ENCODE results near the gene ELOB. TPM values are rescaled to one million over a fixed set of nuclear protein-coding genes. Genes with fewer than 3 reads are reported as not detected.

Gene ELOB
- total RNA-seq, 5 donors from 2014 or later (not counting 1 experiment from before 2014, with no cell fraction given), result 71.8 to 153 (median 131) TPM

GRCh38 chr16:2817340-2818271 lies 40.5 kb upstream of the ELOB start:
- Histone ChIP-seq H3K36me3 (ENCODE audit: control insufficient read depth in 2 of 2, extremely low read depth in 1 of 2, insufficient read depth in 1 of 2, low read length in 1 of 2) (no peaks in the 10 kb centered on the region), H3K4me1 (ENCODE audit: control insufficient read depth in 1 of 2, extremely low read depth in 1 of 2, insufficient read depth in 2 of 2, low read length in 2 of 2) (peaks cover 0 to 5% of the 10 kb centered on the region in 2 experiments), H3K9me3 (no peaks in the 10 kb centered on the region), H3K4me3 (ENCODE audit: control insufficient read depth in 1 of 2, extremely low read depth in 1 of 2, low read length in 1 of 2) (no peak overlapping the region), H3K27ac (ENCODE audit: low read length) (no peak overlapping the region), H3K27me3 (replicated peaks in 1 of 2; ENCODE audit: control insufficient read depth in 2 of 2, extremely low read depth in 1 of 2, insufficient read depth in 2 of 2, low read length in 1 of 2) (peaks cover 0 to 39% of the 10 kb centered on the region in 2 experiments)
- POLR2A ChIA-PET, result no interaction called here
- DNase-seq (no peak), ATAC-seq (replicated peaks in 1 of 4) (peak in 2 of 4 experiments; percentile 8 to 34)
- no peaks in the 10 kb centered on the region for H3K4me1 Mint-ChIP-seq
- H3K36me3 Mint-ChIP-seq, result no peaks in the 10 kb centered on the region
- peak overlapping the region in 1 of 3 donors; percentile 31 for H3K4me3 Mint-ChIP-seq
- CTCF ChIA-PET, result interaction anchor here in 1 of 2 donors (0.6 kb wide), 1 partner anchor 41 kb away, joined by 4 read pairs; the partner anchor contains the start of gene PRSS22
- WGBS (ENCODE audit: insufficient coverage), result 92% methylated on average over 39 of the region's 68 CpGs
- H3K27ac Mint-ChIP-seq, result no peak overlapping the region
- H3K27me3 Mint-ChIP-seq, result peaks cover 0 to 16% of the 10 kb centered on the region in 2 donors
- no peaks in the 10 kb centered on the region for H3K9me3 Mint-ChIP-seq

- H3K27ac ChIP-seq (ENCODE audit: low read length), result no peak within 1 kb of the TSS
- Mint-ChIP-seq H3K9me3 (no peaks in the 10 kb centered on the region), H3K4me1 (no peaks in the 10 kb centered on the region), H3K27ac (peak within 1 kb of the TSS in 1 of 2 donors; percentile 22), H3K4me3 (peak within 1 kb of the TSS in 1 of 3 donors; percentile 31), H3K36me3 (no peaks in the 10 kb centered on the region), H3K27me3 (peaks cover 0 to 20% of the 10 kb centered on the region in 2 donors)
- ChIA-PET CTCF (interaction anchor here in 1 of 2 donors (0.6 kb wide), 1 partner anchor 41 kb away, joined by 4 read pairs; the partner anchor contains the start of gene PRSS22), POLR2A (no interaction called here)
- peaks cover 0 to 5% of the 10 kb centered on the region in 2 experiments for H3K4me1 ChIP-seq (ENCODE audit: control insufficient read depth in 1 of 2, extremely low read depth in 1 of 2, insufficient read depth in 2 of 2, low read length in 2 of 2)
- DNase-seq (peak in 14 of 35 experiments; percentile 13 to 46 (median 30)), ATAC-seq (replicated peaks in 1 of 4) (peak; percentile 45 to 79 (median 56))
- WGBS (ENCODE audit: insufficient coverage), result 77% methylated on average over 17 of the region's 28 CpGs
- H3K36me3 ChIP-seq (ENCODE audit: control insufficient read depth in 2 of 2, extremely low read depth in 1 of 2, insufficient read depth in 1 of 2, low read length in 1 of 2), result no peaks in the 10 kb centered on the region
- H3K4me3 ChIP-seq (ENCODE audit: control insufficient read depth in 1 of 2, extremely low read depth in 1 of 2, low read length in 1 of 2), result no peak within 1 kb of the TSS
- H3K27me3 ChIP-seq (replicated peaks in 1 of 2; ENCODE audit: control insufficient read depth in 2 of 2, extremely low read depth in 1 of 2, insufficient read depth in 2 of 2, low read length in 1 of 2), result peaks cover 0 to 46% of the 10 kb centered on the region in 2 experiments
- H3K9me3 ChIP-seq, result no peaks in the 10 kb centered on the region
Measured at GRCh38 chr16:2816751-2817339, 39.8 kb upstream of the ELOB start, which contains the start of gene PRSS21. TSS of gene PRSS21 (plus strand) at chr16:2817237. CDS start at chr16:2817269, 32 bp downstream.

- peaks cover 5 to 29% of the 10 kb centered on the region in 2 donors for H3K27me3 Mint-ChIP-seq
- Histone ChIP-seq H3K27me3 (replicated peaks in 1 of 2; ENCODE audit: control insufficient read depth in 2 of 2, extremely low read depth in 1 of 2, insufficient read depth in 2 of 2, low read length in 1 of 2) (peaks cover 0 to 52% of the 10 kb centered on the region in 2 experiments), H3K4me1 (ENCODE audit: control insufficient read depth in 1 of 2, extremely low read depth in 1 of 2, insufficient read depth in 2 of 2, low read length in 2 of 2) (peaks cover 0 to 5% of the 10 kb centered on the region in 2 experiments), H3K4me3 (ENCODE audit: control insufficient read depth in 1 of 2, extremely low read depth in 1 of 2, low read length in 1 of 2) (no peak overlapping the region), H3K9me3 (no peaks in the 10 kb centered on the region), H3K27ac (ENCODE audit: low read length) (no peak overlapping the region), H3K36me3 (ENCODE audit: control insufficient read depth in 2 of 2, extremely low read depth in 1 of 2, insufficient read depth in 1 of 2, low read length in 1 of 2) (no peaks in the 10 kb centered on the region)
- DNase-seq (no peak), ATAC-seq (replicated peaks in 1 of 4) (no peak)
- POLR2A ChIA-PET, result no interaction called here
- H3K4me1 Mint-ChIP-seq, result no peaks in the 10 kb centered on the region
- no peaks in the 10 kb centered on the region for H3K9me3 Mint-ChIP-seq
- WGBS (ENCODE audit: insufficient coverage), result 79% methylated on average over 10 of the region's 10 CpGs
- CTCF ChIA-PET, result interaction anchor here in 1 of 2 donors (0.6 kb wide), 1 partner anchor 104 kb away, joined by 5 read pairs; no protein-coding TSS in a partner anchor
- H3K27ac Mint-ChIP-seq, result no peak overlapping the region
- no peak overlapping the region for H3K4me3 Mint-ChIP-seq
- H3K36me3 Mint-ChIP-seq, result no peaks in the 10 kb centered on the region
Measured at GRCh38 chr16:2815299-2815771, 38.3 kb upstream of the ELOB start.

GRCh38 chr16:2814551-2815298 lies 37.6 kb upstream of the ELOB start:
- no peak for ATAC-seq (replicated peaks in 1 of 4)
- no peaks in the 10 kb centered on the region for H3K36me3 Mint-ChIP-seq
- WGBS (ENCODE audit: insufficient coverage), result 89% methylated on average over 14 of the region's 20 CpGs
- H3K27ac Mint-ChIP-seq, result no peak overlapping the region
- ChIA-PET CTCF (no interaction called here), POLR2A (no interaction called here)
- Histone ChIP-seq H3K9me3 (no peaks in the 10 kb centered on the region), H3K4me3 (ENCODE audit: control insufficient read depth in 1 of 2, extremely low read depth in 1 of 2, low read length in 1 of 2) (no peak overlapping the region), H3K27ac (ENCODE audit: low read length) (no peak overlapping the region), H3K27me3 (replicated peaks in 1 of 2; ENCODE audit: control insufficient read depth in 2 of 2, extremely low read depth in 1 of 2, insufficient read depth in 2 of 2, low read length in 1 of 2) (peaks cover 0 to 50% of the 10 kb centered on the region in 2 experiments), H3K4me1 (ENCODE audit: control insufficient read depth in 1 of 2, extremely low read depth in 1 of 2, insufficient read depth in 2 of 2, low read length in 2 of 2) (peaks cover 0 to 5% of the 10 kb centered on the region in 2 experiments), H3K36me3 (ENCODE audit: control insufficient read depth in 2 of 2, extremely low read depth in 1 of 2, insufficient read depth in 1 of 2, low read length in 1 of 2) (no peaks in the 10 kb centered on the region)
- H3K4me3 Mint-ChIP-seq, result no peak overlapping the region
- H3K4me1 Mint-ChIP-seq, result no peaks in the 10 kb centered on the region
- no peaks in the 10 kb centered on the region for H3K9me3 Mint-ChIP-seq
- DNase-seq, result no peak
- peaks cover 8 to 32% of the 10 kb centered on the region in 2 donors for H3K27me3 Mint-ChIP-seq

GRCh38 chr16:2813771-2814221 lies 36.7 kb upstream of the ELOB start:
- ATAC-seq (replicated peaks in 1 of 4), result no peak
- no peak overlapping the region for H3K27ac ChIP-seq (ENCODE audit: low read length)
- Mint-ChIP-seq H3K27me3 (peaks cover 8 to 38% of the 10 kb centered on the region in 2 donors), H3K27ac (no peak overlapping the region), H3K4me3 (no peak overlapping the region), H3K9me3 (peaks cover 0 to 3% (median 0%) of the 10 kb centered on the region in 3 donors), H3K4me1 (no peaks in the 10 kb centered on the region), H3K36me3 (no peaks in the 10 kb centered on the region)
- 68% methylated on average over 6 of the region's 7 CpGs for WGBS (ENCODE audit: insufficient coverage)
- no peak for DNase-seq
- H3K27me3 ChIP-seq (replicated peaks in 1 of 2; ENCODE audit: control insufficient read depth in 2 of 2, extremely low read depth in 1 of 2, insufficient read depth in 2 of 2, low read length in 1 of 2), result peaks cover 0 to 41% of the 10 kb centered on the region in 2 experiments
- ChIA-PET POLR2A (no interaction called here), CTCF (no interaction called here)
- peaks cover 0 to 5% of the 10 kb centered on the region in 2 experiments for H3K4me1 ChIP-seq (ENCODE audit: control insufficient read depth in 1 of 2, extremely low read depth in 1 of 2, insufficient read depth in 2 of 2, low read length in 2 of 2)
- H3K9me3 ChIP-seq, result no peaks in the 10 kb centered on the region
- no peak overlapping the region for H3K4me3 ChIP-seq (ENCODE audit: control insufficient read depth in 1 of 2, extremely low read depth in 1 of 2, low read length in 1 of 2)
- H3K36me3 ChIP-seq (ENCODE audit: control insufficient read depth in 2 of 2, extremely low read depth in 1 of 2, insufficient read depth in 1 of 2, low read length in 1 of 2), result no peaks in the 10 kb centered on the region
